GM18870 (cell line): ENCODE results near the gene CHMP1B.

Experiments
- ATAC-seq: cut with Tn5 transposase; IDR thresholded peaks from one replicate; pipeline ENCODE4 v1.9.1; 2021; ENCODE audit warnings: moderate library complexity; ENCODE audit not compliant: unreplicated experiment

Gene CHMP1B

GRCh38 chr18:11901826-11902438 is 50.7 kb downstream of the CHMP1B start:
- no peak for ATAC-seq

- no peak for ATAC-seq
Measured at GRCh38 chr18:11902522-11903292, 51.5 kb downstream of the CHMP1B start.
